ENCODE results near the gene MIS12. TPM values are rescaled to one million over a fixed set of nuclear protein-coding genes. Genes with fewer than 3 reads are reported as not detected.

Gene MIS12
- total RNA-seq, 2 donors from 2014 or later = 13.6 to 16.7 TPM

DNA sequence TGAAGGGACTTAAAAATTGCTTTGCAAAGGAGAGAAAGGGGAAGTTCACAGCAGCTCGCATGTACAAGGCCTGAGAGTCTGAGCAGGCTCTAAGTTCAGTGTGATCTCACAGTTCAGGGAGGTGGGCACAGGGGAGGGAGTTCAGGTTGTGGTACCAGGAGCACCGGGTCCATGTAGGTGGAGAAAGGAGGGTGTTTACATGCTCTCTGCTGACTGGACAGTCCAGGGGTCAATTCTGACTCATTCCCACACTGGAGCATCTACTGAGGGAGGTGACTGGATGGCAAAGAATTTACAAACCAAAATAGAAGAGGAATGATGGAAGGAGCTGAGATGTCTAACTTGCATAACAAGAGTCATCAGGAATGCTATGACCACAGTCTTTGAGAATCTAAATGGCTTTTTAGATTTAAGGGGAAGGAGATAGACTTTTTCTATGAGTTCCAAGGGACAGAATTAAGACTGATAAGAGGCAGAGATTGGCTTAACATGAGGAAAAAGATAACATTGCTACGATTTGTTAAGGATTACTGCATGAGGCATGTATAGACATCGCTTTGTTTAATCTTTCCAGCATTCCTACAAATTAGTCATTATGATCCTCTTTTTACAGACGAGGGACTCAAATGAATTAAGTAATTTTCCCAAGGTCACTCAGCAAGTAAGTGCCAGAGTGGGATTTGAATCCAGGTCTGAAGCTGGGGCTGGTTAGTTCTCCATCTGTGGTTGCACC lies 29.9 kb downstream of the MIS12 start:
- no peaks in the 10 kb centered on the region for H3K4me1 ChIP-seq
- no peaks in the 10 kb centered on the region for H3K27me3 ChIP-seq
- intact Hi-C loops (cut with DNase I) = no loop called here
- no peaks in the 10 kb centered on the region for H3K36me3 ChIP-seq
- TF ChIP-seq, protein P1, sequence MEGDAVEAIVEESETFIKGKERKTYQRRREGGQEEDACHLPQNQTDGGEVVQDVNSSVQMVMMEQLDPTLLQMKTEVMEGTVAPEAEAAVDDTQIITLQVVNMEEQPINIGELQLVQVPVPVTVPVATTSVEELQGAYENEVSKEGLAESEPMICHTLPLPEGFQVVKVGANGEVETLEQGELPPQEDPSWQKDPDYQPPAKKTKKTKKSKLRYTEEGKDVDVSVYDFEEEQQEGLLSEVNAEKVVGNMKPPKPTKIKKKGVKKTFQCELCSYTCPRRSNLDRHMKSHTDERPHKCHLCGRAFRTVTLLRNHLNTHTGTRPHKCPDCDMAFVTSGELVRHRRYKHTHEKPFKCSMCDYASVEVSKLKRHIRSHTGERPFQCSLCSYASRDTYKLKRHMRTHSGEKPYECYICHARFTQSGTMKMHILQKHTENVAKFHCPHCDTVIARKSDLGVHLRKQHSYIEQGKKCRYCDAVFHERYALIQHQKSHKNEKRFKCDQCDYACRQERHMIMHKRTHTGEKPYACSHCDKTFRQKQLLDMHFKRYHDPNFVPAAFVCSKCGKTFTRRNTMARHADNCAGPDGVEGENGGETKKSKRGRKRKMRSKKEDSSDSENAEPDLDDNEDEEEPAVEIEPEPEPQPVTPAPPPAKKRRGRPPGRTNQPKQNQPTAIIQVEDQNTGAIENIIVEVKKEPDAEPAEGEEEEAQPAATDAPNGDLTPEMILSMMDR (IDR thresholded peaks at IDR 0.05) = no peak
- DNase-seq = no peak
- H3K27ac ChIP-seq = peak overlapping the region; percentile 7
- no peaks in the 10 kb centered on the region for H3K9me3 ChIP-seq
- no peak overlapping the region for H3K4me3 ChIP-seq
- H3K9ac ChIP-seq (ENCODE audit: low read depth in 2 of 2, low read length in 2 of 2) = no peak overlapping the region

DNA sequence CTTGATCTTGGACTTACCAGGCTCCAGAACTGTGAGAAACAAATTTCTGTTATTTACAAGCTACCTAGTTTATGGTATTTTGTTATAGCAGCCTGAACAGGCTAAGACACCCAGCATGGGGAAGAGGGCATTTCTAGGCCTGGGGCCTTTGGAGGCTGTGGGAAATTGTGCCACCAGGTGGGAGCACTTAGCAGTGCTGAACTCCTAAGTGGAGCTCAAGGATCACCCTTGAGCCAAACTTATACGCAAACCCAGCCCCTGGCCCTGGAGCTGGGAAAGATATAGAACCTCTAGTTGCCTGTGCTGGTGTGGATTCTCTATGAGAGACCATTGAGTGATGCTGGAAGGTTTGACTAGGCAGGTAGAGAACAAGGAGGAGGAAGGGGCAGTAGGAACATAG lies 36.1 kb downstream of the MIS12 start:
- H3K4me3 ChIP-seq = no peak overlapping the region
- H3K27me3 ChIP-seq = no peaks in the 10 kb centered on the region
- no peak overlapping the region for H3K27ac ChIP-seq
- no peak for DNase-seq
- no peaks in the 10 kb centered on the region for H3K36me3 ChIP-seq
- intact Hi-C loops (cut with DNase I) = no loop called here
- H3K9ac ChIP-seq (ENCODE audit: low read depth in 2 of 2, low read length in 2 of 2) = no peak overlapping the region
- no peaks in the 10 kb centered on the region for H3K4me1 ChIP-seq
- TF ChIP-seq, protein P1 (IDR thresholded peaks at IDR 0.05) = no peak
- no peaks in the 10 kb centered on the region for H3K9me3 ChIP-seq

DNA sequence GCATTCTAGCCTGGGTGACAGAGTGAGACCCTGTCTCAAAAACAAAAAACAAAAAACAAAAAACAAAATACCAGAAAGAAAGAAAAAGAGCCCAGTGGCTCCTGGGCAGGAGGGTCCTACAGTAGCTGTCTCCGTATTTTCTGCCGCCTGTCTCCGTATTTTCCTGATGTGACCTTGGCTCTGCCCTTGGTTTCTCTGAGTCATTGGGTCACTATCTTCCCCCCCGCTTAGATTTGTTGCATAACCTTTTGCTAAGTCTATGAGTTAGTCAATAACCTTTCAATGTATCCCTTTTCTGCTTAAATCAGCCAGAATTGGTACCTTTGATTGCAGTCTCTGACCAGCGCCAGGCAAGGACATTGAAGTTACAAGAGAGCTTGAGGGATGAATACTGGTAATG lies 36.9 kb downstream of the MIS12 start:
- Histone ChIP-seq H3K27me3 (no peaks in the 10 kb centered on the region), H3K4me1 (no peaks in the 10 kb centered on the region), H3K27ac (no peak overlapping the region), H3K36me3 (no peaks in the 10 kb centered on the region), H3K4me3 (no peak overlapping the region), H3K9me3 (no peaks in the 10 kb centered on the region), H3K9ac (ENCODE audit: low read depth in 2 of 2, low read length in 2 of 2) (no peak overlapping the region)
- DNase-seq = no peak
- intact Hi-C loops (cut with DNase I) = no loop called here
- TF ChIP-seq, protein P1 (IDR thresholded peaks at IDR 0.05) = no peak

DNA sequence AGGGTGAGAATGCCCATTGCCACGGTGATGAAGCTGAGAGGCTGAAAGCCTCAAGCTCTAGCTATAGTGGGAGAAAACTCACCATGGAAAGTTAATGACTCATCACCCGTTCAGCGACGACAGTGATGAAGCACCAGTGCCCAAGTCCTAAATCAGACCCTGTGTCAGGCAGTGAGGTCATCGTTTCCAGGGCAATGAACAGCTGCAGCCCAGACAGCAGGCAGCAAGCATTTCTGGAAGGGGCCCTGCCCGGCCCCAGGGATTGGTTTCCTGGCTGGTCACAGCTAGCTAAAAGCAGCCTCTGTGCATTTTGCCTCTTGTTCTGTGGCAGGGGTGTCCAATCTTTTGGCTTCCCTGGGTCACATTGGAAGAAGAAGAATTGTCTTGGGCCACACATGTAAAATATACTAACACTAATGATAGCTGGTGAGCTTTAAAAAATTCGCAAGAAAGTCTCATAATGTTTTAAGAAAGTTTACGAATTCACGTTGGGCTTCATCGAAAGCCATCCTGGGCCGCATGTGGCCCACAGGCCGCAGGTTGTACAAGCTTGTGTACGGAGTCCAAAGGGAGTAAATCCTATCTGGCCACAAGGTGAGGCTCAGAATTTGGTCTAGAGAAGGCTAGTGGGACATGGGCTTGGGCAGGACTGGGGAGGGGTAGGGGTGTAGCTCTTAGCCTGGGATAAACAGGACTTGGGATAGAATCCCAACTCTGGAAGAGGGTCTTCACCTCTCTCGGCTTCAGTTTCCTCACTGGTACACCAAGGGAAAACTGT lies 40.6 kb downstream of the MIS12 start:
- Histone ChIP-seq H3K27me3 (no peaks in the 10 kb centered on the region), H3K4me3 (no peak overlapping the region), H3K36me3 (no peaks in the 10 kb centered on the region), H3K27ac (no peak overlapping the region), H3K4me1 (no peaks in the 10 kb centered on the region), H3K9ac (ENCODE audit: low read depth in 2 of 2, low read length in 2 of 2) (no peak overlapping the region), H3K9me3 (no peaks in the 10 kb centered on the region)
- intact Hi-C loops (cut with DNase I) = no loop called here
- DNase-seq = peak; percentile 32
- TF ChIP-seq, protein P1 (IDR thresholded peaks at IDR 0.05) = no peak

DNA sequence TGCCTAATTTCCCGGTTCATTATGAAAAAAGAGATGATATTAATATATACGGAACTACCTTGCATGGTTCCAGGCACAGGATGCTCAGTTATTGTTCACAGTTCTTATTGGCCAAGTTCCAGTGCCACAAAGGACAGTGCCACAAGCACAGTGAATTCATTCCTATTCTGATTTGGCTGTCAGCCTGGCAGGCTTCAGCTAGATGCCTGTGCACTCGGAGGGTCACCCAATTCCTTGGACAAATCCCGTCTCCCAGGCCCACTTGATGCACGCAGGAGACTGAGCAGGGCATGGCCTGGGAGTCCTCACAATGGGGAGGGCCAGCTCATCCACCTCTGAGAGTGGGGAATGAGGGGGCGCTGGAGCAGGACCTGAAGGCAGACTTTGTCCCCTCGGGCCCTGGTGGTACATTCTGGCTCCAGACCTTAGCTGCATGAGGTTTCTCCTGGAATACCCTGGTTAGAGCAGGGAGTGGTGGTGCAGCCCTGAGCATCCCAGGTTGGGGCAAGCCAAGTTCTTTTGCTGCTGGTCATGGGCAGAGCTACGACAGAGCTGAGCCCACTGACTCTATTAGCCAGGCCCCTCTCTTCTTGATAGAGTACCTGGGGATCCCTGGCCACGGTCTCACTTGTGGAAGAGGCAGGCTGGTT lies 41.4 kb downstream of the MIS12 start:
- no peak overlapping the region for H3K4me3 ChIP-seq
- TF ChIP-seq, protein P1 (IDR thresholded peaks at IDR 0.05) = no peak
- no peaks in the 10 kb centered on the region for H3K4me1 ChIP-seq
- H3K9me3 ChIP-seq = no peaks in the 10 kb centered on the region
- H3K27me3 ChIP-seq = no peaks in the 10 kb centered on the region
- no peak overlapping the region for H3K27ac ChIP-seq
- intact Hi-C loops (cut with DNase I) = no loop called here
- H3K9ac ChIP-seq (ENCODE audit: low read depth in 2 of 2, low read length in 2 of 2) = no peak overlapping the region
- H3K36me3 ChIP-seq = no peaks in the 10 kb centered on the region
- no peak for DNase-seq

All from colonic mucosa (tissue), 4 donors.